GM21786 (cell line): ENCODE data around the gene PPP1R9B.

Experiments
- ATAC-seq: cut with Tn5 transposase; IDR thresholded peaks from one replicate; pipeline ENCODE4 v1.9.1; 2021; ENCODE audit not compliant: unreplicated experiment

Gene PPP1R9B

GRCh38 chr17:50174444-50174843, 24.0 kb upstream of the PPP1R9B start:
- no peak for ATAC-seq

- no peak for ATAC-seq
Measured at GRCh38 chr17:50173335-50173941, 23.0 kb upstream of the PPP1R9B start.

GRCh38 chr17:50172936-50173334, 22.5 kb upstream of the PPP1R9B start:
- no peak for ATAC-seq

GRCh38 chr17:50172130-50172529, 21.7 kb upstream of the PPP1R9B start:
- ATAC-seq, result no peak

- ATAC-seq, result no peak
Measured at GRCh38 chr17:50171371-50172071, 21.0 kb upstream of the PPP1R9B start.

DNA sequence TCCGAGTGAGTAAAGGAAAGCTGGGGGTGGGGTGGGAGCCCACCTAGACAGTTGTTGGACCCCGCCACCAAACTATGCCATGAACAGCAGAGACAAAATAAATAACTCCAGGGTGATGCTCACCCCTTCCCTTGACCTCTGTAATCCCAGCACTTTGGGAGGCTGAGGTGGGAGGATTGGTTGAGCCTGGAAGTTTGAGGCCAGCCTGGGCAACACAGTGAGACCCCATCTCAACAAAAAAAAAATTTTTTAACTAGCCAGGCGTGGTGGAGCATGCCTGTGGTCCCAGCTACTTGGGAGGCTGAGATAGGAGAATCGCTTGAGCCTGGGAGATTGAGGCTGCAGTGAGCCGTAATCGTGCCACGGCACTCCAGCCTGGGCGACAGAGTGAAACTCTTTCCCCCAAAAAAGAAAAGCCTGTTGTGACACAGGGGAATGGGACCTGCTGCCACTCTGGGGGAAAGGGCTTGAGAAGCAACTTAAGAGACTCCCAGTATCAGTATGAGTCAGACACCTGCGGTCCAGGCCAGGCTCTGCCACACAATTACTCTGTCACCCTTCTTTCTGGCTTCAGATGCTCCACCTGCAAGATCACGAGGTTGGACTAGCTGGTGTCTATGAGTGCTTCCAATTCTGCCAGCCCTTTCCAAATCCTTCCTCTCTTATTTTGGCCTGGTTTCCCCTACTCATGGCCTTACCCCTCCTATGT, 20.3 kb upstream of the PPP1R9B start:
- ATAC-seq, result peak; percentile 85

- no peak for ATAC-seq
Measured at GRCh38 chr17:50169881-50170459, 19.5 kb upstream of the PPP1R9B start.

- no peak for ATAC-seq
Measured at GRCh38 chr17:50169121-50169764, 18.8 kb upstream of the PPP1R9B start.

DNA sequence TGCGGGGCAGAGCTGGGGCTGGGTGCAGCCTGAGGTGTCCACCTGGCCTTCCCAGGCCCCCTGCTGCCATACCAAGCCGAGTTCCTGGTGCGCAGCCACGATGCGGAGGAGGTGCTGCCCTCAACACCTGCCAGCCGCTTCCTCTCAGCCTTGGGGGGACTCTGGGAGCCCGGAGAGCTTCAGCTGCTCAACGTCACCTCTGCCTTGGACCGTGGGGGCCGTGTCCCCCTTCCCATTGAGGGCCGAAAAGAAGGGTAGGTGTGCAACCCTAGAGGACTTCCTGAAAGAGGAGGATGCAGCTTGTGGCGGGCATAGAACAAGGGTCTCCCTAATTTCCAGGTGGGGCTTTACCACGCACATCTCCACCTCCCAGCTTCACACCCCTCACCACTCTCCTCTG, 17.8 kb upstream of the PPP1R9B start:
- no peak for ATAC-seq

DNA sequence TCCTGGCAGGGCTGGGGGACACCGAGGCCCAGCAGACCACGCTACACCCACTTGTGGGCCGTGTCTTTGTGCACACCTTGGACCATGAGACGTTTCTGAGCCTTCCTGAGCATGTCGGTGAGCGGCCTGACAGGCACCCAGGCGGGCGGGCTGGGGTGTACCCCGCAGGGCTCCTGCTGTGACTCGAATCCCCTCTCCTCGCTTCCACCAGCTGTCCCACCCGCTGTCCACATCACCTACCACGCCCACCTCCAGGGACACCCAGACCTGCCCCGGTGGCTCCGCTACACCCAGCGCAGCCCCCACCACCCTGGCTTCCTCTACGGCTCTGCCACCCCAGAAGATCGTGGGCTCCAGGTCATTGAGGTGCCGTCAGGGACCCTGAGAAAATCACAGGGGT, 16.9 kb upstream of the PPP1R9B start:
- ATAC-seq, result no peak

- ATAC-seq, result no peak
Measured at GRCh38 chr17:50166518-50167181, 16.2 kb upstream of the PPP1R9B start.

GRCh38 chr17:50165867-50166517, 15.5 kb upstream of the PPP1R9B start, which contains the start of gene SGCA:
TSS of gene SGCA (plus strand) at chr17:50166005. CDS start at chr17:50166041, 36 bp downstream.
- ATAC-seq, result no peak

- no peak for ATAC-seq
Measured at GRCh38 chr17:50165466-50165865, 15.0 kb upstream of the PPP1R9B start.

GRCh38 chr17:50165066-50165465, 14.6 kb upstream of the PPP1R9B start:
- no peak for ATAC-seq

DNA sequence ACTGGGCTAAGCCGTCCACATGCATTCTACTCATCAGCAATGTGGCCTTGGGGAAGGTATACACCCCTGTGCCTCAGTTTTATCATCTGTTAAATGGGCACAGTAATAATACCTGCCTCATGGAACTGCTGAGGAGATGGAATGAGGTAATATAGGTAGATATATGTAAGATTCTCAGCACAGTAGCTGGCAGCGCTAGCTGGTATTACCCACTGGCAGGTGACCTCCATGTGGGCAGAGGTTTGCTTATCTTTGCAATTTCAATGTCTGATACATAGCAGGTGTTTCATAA, 14.2 kb upstream of the PPP1R9B start:
- no peak for ATAC-seq

- ATAC-seq, result no peak
Measured at GRCh38 chr17:50163843-50164696, 13.6 kb upstream of the PPP1R9B start.

GRCh38 chr17:50162466-50163254, 12.2 kb upstream of the PPP1R9B start:
- no peak for ATAC-seq

DNA sequence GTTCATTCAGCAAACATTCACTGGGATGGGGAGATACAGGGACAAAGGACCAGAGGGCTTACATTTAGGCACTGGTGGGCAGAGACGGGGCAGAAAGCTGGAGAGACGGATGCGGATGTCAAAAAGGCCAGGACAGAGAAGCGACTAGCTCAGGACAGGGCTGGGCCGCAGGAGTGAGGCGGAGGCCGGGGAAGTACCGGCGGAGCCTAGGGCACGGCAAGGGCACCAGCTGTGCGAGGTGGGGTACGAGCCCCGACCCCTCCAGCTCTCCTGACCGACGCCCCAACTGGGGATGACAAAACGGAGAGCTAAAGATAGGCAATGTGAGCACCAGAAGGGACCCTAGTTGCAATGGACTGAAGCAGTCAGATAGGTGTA, 11.4 kb upstream of the PPP1R9B start:
- ATAC-seq, result no peak
